Testis (tissue), 3 donors: ENCODE results near the gene RXRA. TPM values are rescaled to one million over a fixed set of nuclear protein-coding genes. Genes with fewer than 3 reads are reported as not detected.

Experiments
- DNase-seq: peaks from one replicate; pipeline ENCODE4 v3.0.0-alpha.2; 2019
- H3K27ac ChIP-seq, 2 donors: fragments of 200-600 bp; sonication (generic); one replicate each; pipeline ENCODE4 v1.5.1; 2019
- H3K27me3 ChIP-seq: fragments of 200-600 bp; sonication (generic); one replicate; pipeline ENCODE4 v1.5.1; 2019
- H3K36me3 ChIP-seq: fragments of 200-600 bp; sonication (generic); one replicate; pipeline ENCODE4 v1.5.1; 2017; ENCODE audit warnings: low read depth; ENCODE audit errors: missing control alignments
- H3K4me1 ChIP-seq: fragments of 200-600 bp; sonication (generic); one replicate; pipeline ENCODE4 v1.5.1; 2019
- H3K4me3 ChIP-seq, 2 donors: fragments of 200-600 bp; sonication (generic); one replicate each; pipeline ENCODE4 v1.5.1; 2017 to 2019
- H3K9me3 ChIP-seq: fragments of 200-600 bp; sonication (generic); one replicate; pipeline ENCODE4 v1.5.1; 2017
- CTCF ChIP-seq, 3 experiments: fragments of 450-650 bp in 2 of 3; fragments of 200-600 bp in 1 of 3; sonication (generic) in 1 of 3; IDR thresholded peaks; one replicate each; pipeline ENCODE4 v1.5.1; 2016 to 2019; ENCODE audit warnings: antibody characterized with exemption in 3 of 3, mild to moderate bottlenecking in 2 of 3, moderate library complexity in 1 of 3
- POLR2A ChIP-seq: fragments of 450-650 bp; IDR thresholded peaks from one replicate; pipeline ENCODE4 v1.6.1; 2017; ENCODE audit warnings: antibody characterized with exemption, mild to moderate bottlenecking, moderate library complexity
- WGBS, 2 donors: methylation state at CpG; one replicate each; pipeline ENCODE4 v1.1.5; 2018; 5-methylcytosine and 5-hydroxymethylcytosine counted together
- intact Hi-C: fragments of 100-400 bp; cut with DNase I; formaldehyde crosslinking; loops from one replicate; pipeline ENCODE4 v1.15.1; 2023; ENCODE audit warnings: low total_unique reads
- polyA plus RNA-seq: library from polyadenylated mRNA; stranded (reverse); fragments of 350-450 nt; fragmentation: Illumina TruSeq; extraction: RNeasy Lipid Tissue Mini Kit (QIAGEN cat#74804); gene quantifications from one replicate; pipeline ENCODE4 v1.2.3, GENCODE V29; 2014; ENCODE audit warnings: low read depth, low replicate concordance; ENCODE audit not compliant: insufficient read depth
- total RNA-seq, 2 donors: library from RNA; depleted of rRNA; stranded (reverse); fragments of >200 nt; gene quantifications; one replicate each; pipeline ENCODE4 v1.2.3, GENCODE V29; 2016

RXRA gene
- total and polyA plus RNA-seq, 3 donors from 2014 or later: 31.3 to 61.0 (median 47.3) TPM

GRCh38 chr9:134369416-134370212 lies 43.4 kb downstream of the RXRA start:
- H3K27me3 ChIP-seq: no peaks in the 10 kb centered on the region
- peaks cover 87% of the 10 kb centered on the region for H3K4me1 ChIP-seq
- no peak overlapping the region for H3K27ac ChIP-seq
- WGBS, 2 donors: 58 to 100% methylated on average over 1 to 18 of the region's 19 CpGs
- no peaks in the 10 kb centered on the region for H3K9me3 ChIP-seq
- DNase-seq: no peak
- TF ChIP-seq CTCF (IDR thresholded peaks at IDR 0.05) (no peak), POLR2A (no peak)
- no peaks in the 10 kb centered on the region for H3K36me3 ChIP-seq
- intact Hi-C loops: no loop called here
- H3K4me3 ChIP-seq: no peak overlapping the region

GRCh38 chr9:134370213-134370492 lies 43.9 kb downstream of the RXRA start:
- intact Hi-C loops: no loop called here
- H3K36me3 ChIP-seq: no peaks in the 10 kb centered on the region
- no peaks in the 10 kb centered on the region for H3K9me3 ChIP-seq
- H3K4me3 ChIP-seq: no peak overlapping the region
- no peak for TF ChIP-seq POLR2A
- TF ChIP-seq CTCF (IDR thresholded peaks at IDR 0.05): no peak
- H3K27ac ChIP-seq: peak overlapping the region in 1 of 2 donors; percentile 64
- H3K4me1 ChIP-seq: peaks cover 88% of the 10 kb centered on the region
- no peaks in the 10 kb centered on the region for H3K27me3 ChIP-seq
- DNase-seq: peak; percentile 77
- 59 to 85% methylated on average over 13 to 14 of the region's 15 CpGs for WGBS, 2 donors

- Histone ChIP-seq H3K9me3 (no peaks in the 10 kb centered on the region), H3K27me3 (no peaks in the 10 kb centered on the region), H3K36me3 (no peaks in the 10 kb centered on the region), H3K4me3 (no peak overlapping the region), H3K4me1 (peaks cover 88% of the 10 kb centered on the region), H3K27ac (peak overlapping the region; percentile 62 to 64)
- DNase-seq: no peak
- WGBS, 2 donors: 85 to 86% methylated on average over 7 to 16 of the region's 16 CpGs
- intact Hi-C loops: no loop called here
- TF ChIP-seq POLR2A (no peak), CTCF (IDR thresholded peaks at IDR 0.05) (no peak)
These were observed 44.4 kb downstream of the RXRA start for GRCh38 chr9:134370638-134371037.

- Histone ChIP-seq H3K27me3 (no peaks in the 10 kb centered on the region), H3K4me1 (peaks cover 88% of the 10 kb centered on the region), H3K9me3 (no peaks in the 10 kb centered on the region), H3K27ac (peak overlapping the region; percentile 62 to 64), H3K4me3 (no peak overlapping the region), H3K36me3 (no peaks in the 10 kb centered on the region)
- intact Hi-C loops: no loop called here
- WGBS, 2 donors: 77 to 93% methylated on average over 3 to 16 of the region's 16 CpGs
- TF ChIP-seq CTCF (IDR thresholded peaks at IDR 0.05) (no peak), POLR2A (no peak)
- DNase-seq: peak; percentile 51
These were observed 45.5 kb downstream of the RXRA start for GRCh38 chr9:134371731-134372130.
